HepG2 (cell line): ENCODE measurements around the gene LLGL1. TPM values are rescaled to one million over a fixed set of nuclear protein-coding genes. Genes with fewer than 3 reads are reported as not detected.
A peak's percentile ranks its signal among the peaks of the same experiment; 100 is the strongest.

Experiments used
- ATM ChIP-seq: fragments of 450-650 bp; IDR thresholded peaks from 2 replicates; pipeline ENCODE4 v1.7.1; 2017; ENCODE audit warnings: mild to moderate bottlenecking, borderline replicate concordance
- CENPX ChIP-seq: sonication (generic); formaldehyde crosslinking; IDR thresholded peaks from 2 replicates; pipeline ENCODE4 v1.9.0; 2021; ENCODE audit warnings: mild to moderate bottlenecking, missing genetic modification reagents, moderate library complexity
- DPF2 ChIP-seq: sonication (generic); formaldehyde crosslinking; IDR thresholded peaks from 2 replicates; pipeline ENCODE4 v1.4.0; 2020; ENCODE audit warnings: mild to moderate bottlenecking, low read depth, missing genetic modification reagents, borderline replicate concordance
- FOXA1 ChIP-seq, 2 experiments: fragments of 450-650 bp in 1 of 2; sonication (generic) in 1 of 2; formaldehyde crosslinking in 1 of 2; IDR thresholded peaks; 2 replicates each; pipeline versions ENCODE4 v1.4.0 to v1.6.1; 2016 to 2020; ENCODE audit warnings: missing genetic modification reagents in 1 of 2
- FOXP1 ChIP-seq, 2 experiments: fragments of 450-650 bp in 1 of 2; IDR thresholded peaks; 2 replicates each; pipeline ENCODE4 v1.6.1; 2017 to 2018; ENCODE audit warnings: antibody characterized with exemption in 1 of 2
- GATA4 ChIP-seq: sonication (generic); IDR thresholded peaks from 2 replicates; pipeline ENCODE4 v1.6.1; 2016; ENCODE audit warnings: antibody characterized with exemption, low read depth, borderline replicate concordance
- MIXL1 ChIP-seq: IDR thresholded peaks from 2 replicates; pipeline ENCODE4 v1.6.1; 2016
- NR2C2 ChIP-seq: sonication (generic); formaldehyde crosslinking; IDR thresholded peaks from 2 replicates; pipeline ENCODE4 v1.4.0; 2020; ENCODE audit warnings: missing genetic modification reagents, mild to moderate bottlenecking, moderate library complexity, borderline replicate concordance
- RXRA ChIP-seq: sonication (generic); formaldehyde crosslinking; IDR thresholded peaks from 2 replicates; pipeline ENCODE4 v1.5.1; 2020; ENCODE audit warnings: missing genetic modification reagents
- RXRB ChIP-seq: IDR thresholded peaks from 2 replicates; pipeline ENCODE4 v1.6.1; 2016; ENCODE audit warnings: borderline replicate concordance, missing genetic modification reagents, missing compliant biosample characterization
- SP140L ChIP-seq: sonication (generic); formaldehyde crosslinking; IDR thresholded peaks from 2 replicates; pipeline ENCODE4 v1.4.0; 2020; ENCODE audit warnings: missing genetic modification reagents, borderline replicate concordance
- ZBTB38 ChIP-seq: sonication (generic); formaldehyde crosslinking; IDR thresholded peaks from 2 replicates; pipeline ENCODE4 v1.5.1; 2020; ENCODE audit warnings: mild to moderate bottlenecking, missing genetic modification reagents
- ZNF138 ChIP-seq: sonication (generic); formaldehyde crosslinking; IDR thresholded peaks from 2 replicates; pipeline ENCODE4 v1.5.0; 2020; ENCODE audit warnings: mild to moderate bottlenecking, low read depth, missing genetic modification reagents
- ZNF17 ChIP-seq: sonication (generic); formaldehyde crosslinking; IDR thresholded peaks from 2 replicates; pipeline ENCODE4 v1.5.0; 2020; ENCODE audit warnings: mild to moderate bottlenecking, missing genetic modification reagents
- polyA plus RNA-seq, 8 experiments: library from polyadenylated mRNA; depleted of rRNA in 3 of 8; stranded (reverse) in 7 of 8; unstranded in 1 of 8; fragments of >200 nt; fragmentation: Illumina TruSeq in 4 of 8; extraction: Trizol in 4 of 8; gene quantifications; 2 replicates each; pipeline versions ENCODE4 v1.2.1 to v1.2.3, GENCODE V29; 2011 to 2016; ENCODE audit warnings: low read depth in 4 of 8, missing spikeins in 1 of 8, mixed read lengths in 1 of 8; ENCODE audit not compliant: insufficient read depth in 1 of 8
- total RNA-seq, 5 experiments: library from RNA; depleted of rRNA; stranded (reverse); fragments of >200 nt; fragmentation: Illumina TruSeq; extraction: Trizol; gene quantifications; 2 replicates each; pipeline ENCODE4 v1.2.3, GENCODE V29; 2016; ENCODE audit warnings: low read depth in 1 of 5
- TF ChIP-seq, protein P1 (sequence below): sonication (generic); formaldehyde crosslinking; conservative IDR thresholded peaks from 2 replicates; pipeline ENCODE4 v1.4.0; 2020; ENCODE audit warnings: mild to moderate bottlenecking, missing genetic modification reagents, moderate library complexity
- TF ChIP-seq, protein P2 (sequence below): sonication (generic); formaldehyde crosslinking; IDR thresholded peaks from 2 replicates; pipeline ENCODE4 v1.4.0; 2020; ENCODE audit warnings: mild to moderate bottlenecking, missing genetic modification reagents
- TF ChIP-seq, protein P3 (sequence below): IDR thresholded peaks from 2 replicates; pipeline ENCODE4 v1.6.1; 2016
- TF ChIP-seq, protein P4 (sequence below): sonication (generic); formaldehyde crosslinking; conservative IDR thresholded peaks from 2 replicates; pipeline ENCODE4 v1.4.0; 2020; ENCODE audit warnings: missing genetic modification reagents

LLGL1 gene
- total and polyA plus RNA-seq, 2 of the 13 experiments (the other 11 are each of a cell fraction or from before 2014, with no cell fraction given) = 15.0 to 15.3 TPM

DNA sequence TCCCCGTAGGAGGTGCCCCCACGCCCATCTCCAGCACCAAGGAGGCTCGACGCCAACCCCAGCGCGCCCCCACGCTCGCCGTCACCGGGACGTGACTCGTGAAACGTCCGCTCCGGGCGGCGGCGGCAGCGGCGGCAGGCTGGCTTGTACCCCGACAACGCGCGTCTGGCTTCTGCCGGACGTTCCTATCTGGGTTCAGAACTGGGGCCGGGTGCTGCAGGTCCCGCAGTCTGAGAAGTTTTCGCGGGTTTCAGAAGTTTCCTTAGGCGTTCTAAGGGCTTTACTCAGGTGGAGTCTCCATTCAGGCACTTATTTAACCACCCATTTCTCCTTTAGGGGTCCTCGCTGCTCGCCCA, 42.5 kb upstream of the LLGL1 start (continued):
- TF ChIP-seq DPF2 (CRISPR knock-in tag) (no peak), FOXP1 (IDR thresholded peaks at IDR 0.05) (no peak), FOXP1 (CRISPR knock-in tag; IDR thresholded peaks at IDR 0.05) (no peak), ZBTB38 (CRISPR knock-in tag) (no peak; the same call in 1 of the 2 replicates), RXRA (CRISPR knock-in tag) (no peak; the same call in 1 of the 2 replicates), ATM (no peak), FOXA1 (IDR thresholded peaks at IDR 0.05) (no peak), FOXA1 (CRISPR knock-in tag; IDR thresholded peaks at IDR 0.05) (no peak), SP140L (CRISPR knock-in tag) (peak; percentile 65; the same call in 1 of the 2 replicates), RXRB (CRISPR knock-in tag) (0 out of 2 replicates have a peak, but pooled peaks have one; percentile 10), CENPX (CRISPR knock-in tag) (no peak), GATA4 (no peak), ZNF138 (CRISPR knock-in tag) (no peak), ZNF17 (no peak), NR2C2 (peak; percentile 79; the same call in 1 of the 2 replicates), MIXL1 (CRISPR knock-in tag) (no peak)
- TF ChIP-seq, protein P1, sequence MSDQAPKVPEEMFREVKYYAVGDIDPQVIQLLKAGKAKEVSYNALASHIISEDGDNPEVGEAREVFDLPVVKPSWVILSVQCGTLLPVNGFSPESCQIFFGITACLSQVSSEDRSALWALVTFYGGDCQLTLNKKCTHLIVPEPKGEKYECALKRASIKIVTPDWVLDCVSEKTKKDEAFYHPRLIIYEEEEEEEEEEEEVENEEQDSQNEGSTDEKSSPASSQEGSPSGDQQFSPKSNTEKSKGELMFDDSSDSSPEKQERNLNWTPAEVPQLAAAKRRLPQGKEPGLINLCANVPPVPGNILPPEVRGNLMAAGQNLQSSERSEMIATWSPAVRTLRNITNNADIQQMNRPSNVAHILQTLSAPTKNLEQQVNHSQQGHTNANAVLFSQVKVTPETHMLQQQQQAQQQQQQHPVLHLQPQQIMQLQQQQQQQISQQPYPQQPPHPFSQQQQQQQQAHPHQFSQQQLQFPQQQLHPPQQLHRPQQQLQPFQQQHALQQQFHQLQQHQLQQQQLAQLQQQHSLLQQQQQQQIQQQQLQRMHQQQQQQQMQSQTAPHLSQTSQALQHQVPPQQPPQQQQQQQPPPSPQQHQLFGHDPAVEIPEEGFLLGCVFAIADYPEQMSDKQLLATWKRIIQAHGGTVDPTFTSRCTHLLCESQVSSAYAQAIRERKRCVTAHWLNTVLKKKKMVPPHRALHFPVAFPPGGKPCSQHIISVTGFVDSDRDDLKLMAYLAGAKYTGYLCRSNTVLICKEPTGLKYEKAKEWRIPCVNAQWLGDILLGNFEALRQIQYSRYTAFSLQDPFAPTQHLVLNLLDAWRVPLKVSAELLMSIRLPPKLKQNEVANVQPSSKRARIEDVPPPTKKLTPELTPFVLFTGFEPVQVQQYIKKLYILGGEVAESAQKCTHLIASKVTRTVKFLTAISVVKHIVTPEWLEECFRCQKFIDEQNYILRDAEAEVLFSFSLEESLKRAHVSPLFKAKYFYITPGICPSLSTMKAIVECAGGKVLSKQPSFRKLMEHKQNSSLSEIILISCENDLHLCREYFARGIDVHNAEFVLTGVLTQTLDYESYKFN (CRISPR knock-in tag) = no peak; the same call in 1 of the 2 replicates
- TF ChIP-seq, protein P2, sequence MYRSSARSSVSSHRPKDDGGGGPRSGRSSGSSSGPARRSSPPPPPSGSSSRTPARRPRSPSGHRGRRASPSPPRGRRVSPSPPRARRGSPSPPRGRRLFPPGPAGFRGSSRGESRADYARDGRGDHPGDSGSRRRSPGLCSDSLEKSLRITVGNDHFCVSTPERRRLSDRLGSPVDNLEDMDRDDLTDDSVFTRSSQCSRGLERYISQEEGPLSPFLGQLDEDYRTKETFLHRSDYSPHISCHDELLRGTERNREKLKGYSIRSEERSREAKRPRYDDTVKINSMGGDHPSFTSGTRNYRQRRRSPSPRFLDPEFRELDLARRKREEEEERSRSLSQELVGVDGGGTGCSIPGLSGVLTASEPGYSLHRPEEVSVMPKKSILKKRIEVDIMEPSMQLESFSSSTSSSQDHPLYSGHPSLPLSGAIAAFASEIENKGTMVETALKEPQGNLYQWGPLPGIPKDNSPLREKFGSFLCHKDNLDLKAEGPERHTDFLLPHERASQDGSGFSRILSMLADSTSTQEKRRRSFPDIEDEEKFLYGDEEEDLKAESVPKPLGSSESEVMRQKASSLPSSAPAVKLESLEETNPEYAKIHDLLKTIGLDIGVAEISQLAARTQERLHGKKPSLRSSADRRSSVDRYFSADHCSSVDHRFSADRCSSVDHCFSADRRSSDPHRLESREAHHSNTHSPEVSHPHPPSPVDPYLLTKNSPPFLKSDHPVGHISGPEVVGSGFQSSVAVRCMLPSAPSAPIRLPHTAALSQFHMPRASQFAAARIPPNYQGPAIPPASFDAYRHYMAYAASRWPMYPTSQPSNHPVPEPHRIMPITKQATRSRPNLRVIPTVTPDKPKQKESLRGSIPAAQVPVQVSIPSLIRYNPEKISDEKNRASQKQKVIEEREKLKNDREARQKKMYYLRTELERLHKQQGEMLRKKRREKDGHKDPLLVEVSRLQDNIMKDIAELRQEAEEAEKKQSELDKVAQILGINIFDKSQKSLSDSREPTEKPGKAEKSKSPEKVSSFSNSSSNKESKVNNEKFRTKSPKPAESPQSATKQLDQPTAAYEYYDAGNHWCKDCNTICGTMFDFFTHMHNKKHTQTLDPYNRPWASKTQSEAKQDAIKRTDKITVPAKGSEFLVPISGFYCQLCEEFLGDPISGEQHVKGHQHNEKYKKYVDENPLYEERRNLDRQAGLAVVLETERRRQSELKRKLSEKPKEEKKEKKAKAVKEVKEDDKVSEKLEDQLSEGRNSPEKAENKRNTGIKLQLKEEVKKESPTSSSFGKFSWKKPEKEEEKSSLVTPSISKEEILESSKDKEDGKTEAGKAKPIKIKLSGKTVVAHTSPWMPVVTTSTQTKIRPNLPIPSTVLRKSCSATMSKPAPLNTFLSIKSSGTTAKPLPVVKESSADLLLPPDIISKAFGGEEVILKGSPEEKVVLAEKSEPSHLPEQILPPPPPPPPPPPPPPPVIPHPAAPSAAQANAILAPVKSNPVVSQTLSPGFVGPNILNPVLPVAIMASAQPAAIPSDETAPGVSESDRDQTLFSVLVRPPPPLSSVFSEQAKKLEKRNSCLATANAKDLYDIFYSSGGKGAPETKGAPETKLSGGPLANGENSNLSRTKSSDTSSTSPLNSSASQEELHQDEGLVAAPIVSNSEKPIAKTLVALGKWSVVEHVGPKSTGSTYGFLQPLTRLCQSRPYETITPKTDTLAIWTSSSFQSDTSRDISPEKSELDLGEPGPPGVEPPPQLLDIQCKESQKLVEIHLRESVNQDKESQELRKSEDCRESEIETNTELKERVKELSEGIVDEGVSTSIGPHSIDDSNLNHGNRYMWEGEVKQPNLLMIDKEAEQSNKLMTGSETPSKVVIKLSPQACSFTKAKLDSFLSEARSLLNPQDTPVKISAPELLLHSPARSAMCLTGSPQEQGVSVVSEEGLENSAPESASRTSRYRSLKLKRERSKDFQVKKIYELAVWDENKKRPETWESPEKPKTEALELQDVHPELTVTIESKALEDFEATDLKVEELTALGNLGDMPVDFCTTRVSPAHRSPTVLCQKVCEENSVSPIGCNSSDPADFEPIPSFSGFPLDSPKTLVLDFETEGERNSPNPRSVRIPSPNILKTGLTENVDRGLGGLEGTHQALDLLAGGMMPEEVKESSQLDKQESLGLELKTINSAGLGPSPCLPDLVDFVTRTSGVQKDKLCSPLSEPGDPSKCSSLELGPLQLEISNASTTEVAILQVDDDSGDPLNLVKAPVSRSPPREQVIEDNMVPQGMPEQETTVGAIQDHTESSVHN = no peak
- TF ChIP-seq, protein P3, sequence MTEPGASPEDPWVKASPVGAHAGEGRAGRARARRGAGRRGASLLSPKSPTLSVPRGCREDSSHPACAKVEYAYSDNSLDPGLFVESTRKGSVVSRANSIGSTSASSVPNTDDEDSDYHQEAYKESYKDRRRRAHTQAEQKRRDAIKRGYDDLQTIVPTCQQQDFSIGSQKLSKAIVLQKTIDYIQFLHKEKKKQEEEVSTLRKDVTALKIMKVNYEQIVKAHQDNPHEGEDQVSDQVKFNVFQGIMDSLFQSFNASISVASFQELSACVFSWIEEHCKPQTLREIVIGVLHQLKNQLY (CRISPR knock-in tag) = peak; percentile 6; the same call in 1 of the 2 replicates
- TF ChIP-seq, protein P4, sequence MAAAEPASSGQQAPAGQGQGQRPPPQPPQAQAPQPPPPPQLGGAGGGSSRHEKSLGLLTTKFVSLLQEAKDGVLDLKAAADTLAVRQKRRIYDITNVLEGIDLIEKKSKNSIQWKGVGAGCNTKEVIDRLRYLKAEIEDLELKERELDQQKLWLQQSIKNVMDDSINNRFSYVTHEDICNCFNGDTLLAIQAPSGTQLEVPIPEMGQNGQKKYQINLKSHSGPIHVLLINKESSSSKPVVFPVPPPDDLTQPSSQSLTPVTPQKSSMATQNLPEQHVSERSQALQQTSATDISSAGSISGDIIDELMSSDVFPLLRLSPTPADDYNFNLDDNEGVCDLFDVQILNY = no peak
